Keratinocyte (primary cell): ENCODE measurements around the gene KCNC1. TPM values are rescaled to one million over a fixed set of nuclear protein-coding genes. Genes with fewer than 3 reads are reported as not detected.
A peak's percentile ranks its signal among the peaks of the same experiment; 100 is the strongest.

Experiments used
- DNase-seq: peaks from one replicate; pipeline ENCODE4 v3.0.0-alpha.2; 2011; ENCODE audit warnings: low read depth, missing footprints, low spot score
- FAIRE-seq: peaks from 2 replicates; lab custom pipeline; 2011; peaks lifted over from hg19 to GRCh38; lab: Jason Lieb, UNC
- H2AFZ ChIP-seq: 2 replicates; pipeline ENCODE4 v1.6.0; 2012; ENCODE audit warnings: low read length, control low read depth, inconsistent platforms; ENCODE audit not compliant: control insufficient read depth
- H3K27ac ChIP-seq: 2 replicates; pipeline ENCODE4 v1.5.1; 2011; ENCODE audit warnings: low read length; ENCODE audit not compliant: control insufficient read depth, insufficient read depth
- H3K27me3 ChIP-seq: 3 replicates; pipeline ENCODE4 v1.6.0; 2011; ENCODE audit warnings: low read length; ENCODE audit not compliant: control insufficient read depth, insufficient read depth; ENCODE audit errors: extremely low read depth
- H3K36me3 ChIP-seq, 2 experiments: 2 replicates in 1 of 2; 3 replicates in 1 of 2; pipeline ENCODE4 v1.5.1; 2011; ENCODE audit warnings: low read length in 2 of 2, mild to moderate bottlenecking in 1 of 2; ENCODE audit not compliant: control insufficient read depth in 2 of 2, insufficient read depth in 2 of 2; ENCODE audit errors: extremely low read depth in 1 of 2
- H3K4me1 ChIP-seq: 3 replicates; pipeline ENCODE4 v1.5.1; 2011; ENCODE audit warnings: low read length; ENCODE audit not compliant: control insufficient read depth, insufficient read depth; ENCODE audit errors: extremely low read depth
- H3K4me2 ChIP-seq: 3 replicates; pipeline ENCODE4 v1.6.0; 2011; ENCODE audit warnings: low read depth, low read length; ENCODE audit not compliant: control insufficient read depth, insufficient read depth; ENCODE audit errors: extremely low read depth
- H3K4me3 ChIP-seq, 3 experiments: fragments of 200-600 bp in 1 of 3; sonication (generic) in 1 of 3; 2 replicates in 2 of 3; 3 replicates in 1 of 3; pipeline ENCODE4 v1.5.1; 2011 to 2016; ENCODE audit warnings: low read length in 3 of 3, mild to moderate bottlenecking in 3 of 3, control low read depth in 2 of 3, inconsistent platforms in 1 of 3, low read depth in 1 of 3, mixed read lengths in 1 of 3, mixed run types in 1 of 3, moderate library complexity in 1 of 3; ENCODE audit not compliant: control insufficient read depth in 2 of 3, insufficient read depth in 2 of 3; ENCODE audit errors: extremely low read depth in 1 of 3
- H3K79me2 ChIP-seq: 2 replicates; pipeline ENCODE4 v1.6.0; 2012; ENCODE audit warnings: low read length; ENCODE audit not compliant: control insufficient read depth, insufficient read depth
- H3K9ac ChIP-seq: 3 replicates; pipeline ENCODE4 v1.6.0; 2011; ENCODE audit warnings: low read length; ENCODE audit not compliant: control insufficient read depth, insufficient read depth; ENCODE audit errors: extremely low read depth
- H3K9me1 ChIP-seq: 3 replicates; pipeline ENCODE4 v1.6.0; 2011; ENCODE audit warnings: low read length; ENCODE audit not compliant: control insufficient read depth, insufficient read depth; ENCODE audit errors: extremely low read depth
- H3K9me3 ChIP-seq: 2 replicates; pipeline ENCODE4 v1.5.1; 2012; ENCODE audit warnings: low read depth, low read length; ENCODE audit not compliant: control insufficient read depth
- H4K20me1 ChIP-seq: 3 replicates; pipeline ENCODE4 v1.6.0; 2011; ENCODE audit warnings: low read length; ENCODE audit not compliant: control insufficient read depth, insufficient read depth; ENCODE audit errors: extremely low read depth
- EZH2 ChIP-seq: IDR thresholded peaks from one replicate; pipeline ENCODE4 v1.6.1; 2012; ENCODE audit warnings: inconsistent platforms, mild to moderate bottlenecking, low read length, moderate library complexity
- dilution Hi-C: fragments of 300-500 bp; cut with MboI; formaldehyde crosslinking; loops from one replicate; pipeline ENCODE4 v1.7.0; 2020; ENCODE audit warnings: low sequenced_read_pairs; ENCODE audit not compliant: extremely low pct_ligation_motif_present
- polyA plus RNA-seq, 5 experiments: library from polyadenylated mRNA; depleted of rRNA in 3 of 5; stranded (reverse) in 3 of 5; stranded (forward) in 1 of 5; unstranded in 1 of 5; fragments of >200 nt; gene quantifications; 1 replicate in 1 of 5; 2 replicates in 3 of 5; 3 replicates in 1 of 5; pipeline versions ENCODE4 v1.2.1 to v1.2.3, GENCODE V29; 2011 to 2012; ENCODE audit warnings: missing spikeins in 2 of 5, low read depth in 1 of 5, low replicate concordance in 1 of 5
- TF ChIP-seq, protein P1 (sequence below), 3 experiments: IDR thresholded peaks in 1 of 3; conservative IDR thresholded peaks in 1 of 3; optimal IDR thresholded peaks in 1 of 3; 2 replicates in 2 of 3; 3 replicates in 1 of 3; pipeline versions ENCODE3 to v1.5.1; 2011; ENCODE audit warnings: low read length in 3 of 3, mild to moderate bottlenecking in 3 of 3, moderate library complexity in 2 of 3, control low read depth in 1 of 3, inconsistent platforms in 1 of 3; ENCODE audit not compliant: insufficient read depth in 2 of 3; ENCODE audit errors: extremely low read depth in 1 of 3

Gene KCNC1
- polyA plus RNA-seq, 1 donor (not counting 4 experiments of a cell fraction or from before 2014, with no cell fraction given): not detected

DNA sequence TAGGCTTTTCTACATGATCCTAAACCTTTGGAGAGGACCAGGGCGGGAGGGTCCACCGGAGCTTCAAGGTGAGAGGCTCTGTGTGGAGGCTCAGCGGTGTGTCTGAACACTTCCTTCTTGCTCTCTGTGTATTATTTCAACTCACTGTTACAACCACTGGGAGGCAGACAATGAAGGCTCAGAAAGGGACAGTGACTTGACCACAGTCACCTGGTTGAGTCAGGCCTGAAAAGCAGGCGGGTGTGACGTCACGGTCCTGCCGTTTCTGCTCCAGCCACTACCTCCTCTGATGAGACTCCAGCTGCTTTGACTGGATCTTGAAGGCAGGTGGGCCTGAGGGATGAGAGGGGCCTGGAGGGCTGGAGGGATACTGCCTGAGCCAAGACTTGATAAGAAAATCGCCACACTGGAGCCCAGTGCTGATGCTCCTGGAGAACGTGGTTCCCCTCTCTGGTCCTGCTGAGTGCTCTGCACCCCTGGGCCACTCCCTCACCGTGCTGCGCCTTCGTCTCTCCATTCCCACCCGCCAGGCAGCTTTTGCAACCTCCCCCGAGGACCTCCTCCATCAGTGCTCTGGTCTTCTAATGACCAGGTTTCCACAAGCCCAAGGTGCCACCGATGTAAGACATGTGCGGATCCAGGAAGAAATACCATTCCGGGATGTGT lies 27.9 kb downstream of the KCNC1 start:
- no peak for TF ChIP-seq EZH2
- TF ChIP-seq, protein P1, sequence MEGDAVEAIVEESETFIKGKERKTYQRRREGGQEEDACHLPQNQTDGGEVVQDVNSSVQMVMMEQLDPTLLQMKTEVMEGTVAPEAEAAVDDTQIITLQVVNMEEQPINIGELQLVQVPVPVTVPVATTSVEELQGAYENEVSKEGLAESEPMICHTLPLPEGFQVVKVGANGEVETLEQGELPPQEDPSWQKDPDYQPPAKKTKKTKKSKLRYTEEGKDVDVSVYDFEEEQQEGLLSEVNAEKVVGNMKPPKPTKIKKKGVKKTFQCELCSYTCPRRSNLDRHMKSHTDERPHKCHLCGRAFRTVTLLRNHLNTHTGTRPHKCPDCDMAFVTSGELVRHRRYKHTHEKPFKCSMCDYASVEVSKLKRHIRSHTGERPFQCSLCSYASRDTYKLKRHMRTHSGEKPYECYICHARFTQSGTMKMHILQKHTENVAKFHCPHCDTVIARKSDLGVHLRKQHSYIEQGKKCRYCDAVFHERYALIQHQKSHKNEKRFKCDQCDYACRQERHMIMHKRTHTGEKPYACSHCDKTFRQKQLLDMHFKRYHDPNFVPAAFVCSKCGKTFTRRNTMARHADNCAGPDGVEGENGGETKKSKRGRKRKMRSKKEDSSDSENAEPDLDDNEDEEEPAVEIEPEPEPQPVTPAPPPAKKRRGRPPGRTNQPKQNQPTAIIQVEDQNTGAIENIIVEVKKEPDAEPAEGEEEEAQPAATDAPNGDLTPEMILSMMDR (optimal IDR thresholded peaks at IDR 0.05 in 1 of 3, IDR thresholded peaks at IDR 0.05 in 1 of 3, conservative IDR thresholded peaks at IDR 0.05 in 1 of 3; ENCODE audit: extremely low read depth in 1 of 3, insufficient read depth in 2 of 3, low read length in 3 of 3): peak in 1 of 3 experiments; percentile 19
- Histone ChIP-seq H4K20me1 (no peaks in the 10 kb centered on the region), H3K9me1 (no peaks in the 10 kb centered on the region), H3K9me3 (no peaks in the 10 kb centered on the region), H3K4me1 (no peaks in the 10 kb centered on the region), H3K36me3 (no peaks in the 10 kb centered on the region), H3K79me2 (no peaks in the 10 kb centered on the region), H3K9ac (no peak overlapping the region), H3K27ac (no peak overlapping the region), H2AFZ (no peak overlapping the region), H3K4me3 (no peak overlapping the region), H3K27me3 (no peaks in the 10 kb centered on the region), H3K4me2 (no peak overlapping the region)
- DNase-seq (no peak), FAIRE-seq (no peak)
- dilution Hi-C loops: no loop called here

DNA sequence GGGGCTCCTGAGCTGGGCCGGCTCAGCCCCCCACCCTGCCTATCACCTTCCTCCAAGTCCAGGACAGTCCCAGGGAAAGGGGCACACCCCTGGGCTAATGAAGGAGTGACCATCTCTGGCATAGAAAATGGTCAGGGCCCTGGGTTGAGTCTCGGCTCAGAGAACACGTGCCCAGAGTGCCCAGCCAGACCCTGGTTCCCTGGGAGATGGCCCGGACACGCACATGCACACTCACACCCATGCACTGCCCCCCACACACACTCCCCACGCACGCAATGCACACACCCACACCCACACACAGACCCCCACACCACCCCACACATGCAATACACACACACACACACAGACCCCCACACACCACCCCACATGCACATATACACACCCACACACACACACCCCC lies 28.7 kb downstream of the KCNC1 start:
- dilution Hi-C loops: no loop called here
- no peak for TF ChIP-seq EZH2
- TF ChIP-seq, protein P1 (optimal IDR thresholded peaks at IDR 0.05 in 1 of 3, IDR thresholded peaks at IDR 0.05 in 1 of 3, conservative IDR thresholded peaks at IDR 0.05 in 1 of 3; ENCODE audit: extremely low read depth in 1 of 3, insufficient read depth in 2 of 3, low read length in 3 of 3): no peak
- FAIRE-seq: no peak

More for the DNA sequence above, 28.7 kb downstream of the KCNC1 start:
- Histone ChIP-seq H3K4me1 (no peaks in the 10 kb centered on the region), H3K36me3 (no peaks in the 10 kb centered on the region), H3K27ac (no peak overlapping the region), H3K9me3 (no peaks in the 10 kb centered on the region), H3K27me3 (no peaks in the 10 kb centered on the region), H4K20me1 (no peaks in the 10 kb centered on the region), H2AFZ (no peak overlapping the region), H3K9me1 (no peaks in the 10 kb centered on the region), H3K4me3 (no peak overlapping the region), H3K79me2 (no peaks in the 10 kb centered on the region), H3K4me2 (no peak overlapping the region), H3K9ac (no peak overlapping the region)
- DNase-seq: no peak
